Measurements from ENCODE around the gene HDAC7. TPM values are rescaled to one million over a fixed set of nuclear protein-coding genes. Genes with fewer than 3 reads are reported as not detected.
"Not testable (repeated sequence)": the region's sequence is repeated elsewhere in the genome, so short reads cannot be mapped to it uniquely, and the experiment has no call there.

Gene HDAC7
- total RNA-seq, 1 donor from 2014 or later, result 76.1 TPM

DNA sequence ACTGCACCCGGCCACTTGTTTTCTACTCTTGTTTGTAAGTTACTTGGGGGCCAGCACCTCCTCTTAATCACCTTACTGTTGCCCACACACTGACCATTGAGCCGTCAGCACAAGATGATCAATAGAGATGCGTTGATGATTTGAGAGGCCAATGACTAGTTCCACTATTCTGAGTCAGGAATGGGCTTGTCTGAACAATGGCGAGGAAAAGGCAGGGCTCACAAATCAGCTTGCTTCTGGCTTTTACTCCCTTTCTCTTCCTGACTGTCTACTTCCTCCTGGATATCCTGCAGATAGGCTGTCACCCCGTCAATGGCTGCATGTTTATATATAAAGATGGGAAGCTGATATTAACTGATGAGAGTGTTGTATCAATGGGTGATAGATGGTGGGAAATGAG, 29.1 kb upstream of the HDAC7 start:
- no peaks in the 10 kb centered on the region for H3K9me3 Mint-ChIP-seq
- TF ChIP-seq, protein P1, sequence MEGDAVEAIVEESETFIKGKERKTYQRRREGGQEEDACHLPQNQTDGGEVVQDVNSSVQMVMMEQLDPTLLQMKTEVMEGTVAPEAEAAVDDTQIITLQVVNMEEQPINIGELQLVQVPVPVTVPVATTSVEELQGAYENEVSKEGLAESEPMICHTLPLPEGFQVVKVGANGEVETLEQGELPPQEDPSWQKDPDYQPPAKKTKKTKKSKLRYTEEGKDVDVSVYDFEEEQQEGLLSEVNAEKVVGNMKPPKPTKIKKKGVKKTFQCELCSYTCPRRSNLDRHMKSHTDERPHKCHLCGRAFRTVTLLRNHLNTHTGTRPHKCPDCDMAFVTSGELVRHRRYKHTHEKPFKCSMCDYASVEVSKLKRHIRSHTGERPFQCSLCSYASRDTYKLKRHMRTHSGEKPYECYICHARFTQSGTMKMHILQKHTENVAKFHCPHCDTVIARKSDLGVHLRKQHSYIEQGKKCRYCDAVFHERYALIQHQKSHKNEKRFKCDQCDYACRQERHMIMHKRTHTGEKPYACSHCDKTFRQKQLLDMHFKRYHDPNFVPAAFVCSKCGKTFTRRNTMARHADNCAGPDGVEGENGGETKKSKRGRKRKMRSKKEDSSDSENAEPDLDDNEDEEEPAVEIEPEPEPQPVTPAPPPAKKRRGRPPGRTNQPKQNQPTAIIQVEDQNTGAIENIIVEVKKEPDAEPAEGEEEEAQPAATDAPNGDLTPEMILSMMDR (conservative IDR thresholded peaks at IDR 0.05), result no peak
- peaks cover 29% of the 10 kb centered on the region for H3K4me1 Mint-ChIP-seq (ENCODE audit: unreplicated experiment)
- no peak overlapping the region for H3K4me3 Mint-ChIP-seq
- DNase-seq (ENCODE audit: extremely low spot score, unreplicated experiment), result no peak
- no peaks in the 10 kb centered on the region for H3K36me3 Mint-ChIP-seq
- H3K27me3 Mint-ChIP-seq, result peaks cover 4% of the 10 kb centered on the region
- H3K27ac Mint-ChIP-seq, result no peak overlapping the region

DNA sequence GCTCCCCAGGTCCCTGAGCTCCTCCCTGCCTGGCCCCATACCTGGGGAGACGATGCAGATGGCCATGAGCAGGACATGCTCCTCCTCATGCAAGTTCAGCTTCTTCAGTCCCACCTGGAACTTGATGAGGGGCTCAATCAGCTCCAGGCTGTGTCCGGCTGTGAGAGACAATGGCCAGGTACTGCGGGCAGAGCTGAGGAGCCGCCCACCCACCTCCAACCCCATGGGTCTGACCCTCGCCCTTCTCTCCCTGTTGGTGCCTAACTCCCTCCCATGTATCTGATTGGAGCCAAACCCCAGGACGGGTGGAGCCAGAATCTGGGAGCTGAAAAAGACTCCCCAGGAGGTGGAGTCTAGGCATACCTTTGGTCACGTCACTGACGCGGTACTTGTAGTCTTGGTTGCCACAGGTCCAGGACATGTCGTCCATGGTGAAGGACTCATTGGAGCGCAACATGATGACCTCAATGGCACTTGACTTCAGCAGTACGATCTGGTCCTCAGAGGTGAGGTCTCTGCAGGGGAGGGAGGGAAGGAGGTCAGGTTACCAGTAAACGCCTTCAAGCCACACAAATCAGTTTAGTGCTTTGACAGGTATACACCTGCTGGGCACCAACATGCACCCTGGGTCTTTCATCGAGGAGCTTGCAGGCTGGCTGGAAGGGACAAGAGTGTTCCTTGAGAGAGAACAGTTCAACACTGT, 26.7 kb upstream of the HDAC7 start:
- Mint-ChIP-seq H3K4me1 (ENCODE audit: unreplicated experiment) (peaks cover 26% of the 10 kb centered on the region), H3K9me3 (no peaks in the 10 kb centered on the region), H3K27me3 (peaks cover 4% of the 10 kb centered on the region), H3K4me3 (no peak overlapping the region), H3K36me3 (no peaks in the 10 kb centered on the region), H3K27ac (no peak overlapping the region)
- TF ChIP-seq, protein P1 (conservative IDR thresholded peaks at IDR 0.05), result no peak
- no peak for DNase-seq (ENCODE audit: extremely low spot score, unreplicated experiment)

DNA sequence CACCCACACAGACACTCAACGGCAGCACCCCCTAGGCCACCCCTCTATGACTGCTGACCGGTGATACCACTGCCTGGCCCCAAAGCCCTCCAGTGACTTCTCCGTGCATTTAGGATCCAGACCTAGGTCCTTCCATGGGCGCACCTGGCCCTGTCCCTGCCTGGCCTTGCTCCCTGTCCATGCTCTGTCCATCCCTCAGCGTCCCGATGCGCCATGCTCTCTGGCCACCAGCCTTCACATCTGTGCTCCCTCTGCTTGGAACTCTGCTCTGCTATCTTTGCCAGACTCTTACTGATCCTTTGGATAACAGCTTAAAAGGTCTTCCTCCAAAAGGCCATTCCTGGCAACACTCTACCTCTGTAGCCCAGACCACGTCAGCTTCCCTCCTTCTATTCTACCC, 25.4 kb upstream of the HDAC7 start:
- TF ChIP-seq, protein P1 (conservative IDR thresholded peaks at IDR 0.05), result no peak
- H3K27ac Mint-ChIP-seq, result no peak overlapping the region
- peaks cover 4% of the 10 kb centered on the region for H3K27me3 Mint-ChIP-seq
- H3K36me3 Mint-ChIP-seq, result no peaks in the 10 kb centered on the region
- H3K4me1 Mint-ChIP-seq (ENCODE audit: unreplicated experiment), result peaks cover 14% of the 10 kb centered on the region
- H3K4me3 Mint-ChIP-seq, result no peak overlapping the region
- no peak for DNase-seq (ENCODE audit: extremely low spot score, unreplicated experiment)
- no peaks in the 10 kb centered on the region for H3K9me3 Mint-ChIP-seq

DNA sequence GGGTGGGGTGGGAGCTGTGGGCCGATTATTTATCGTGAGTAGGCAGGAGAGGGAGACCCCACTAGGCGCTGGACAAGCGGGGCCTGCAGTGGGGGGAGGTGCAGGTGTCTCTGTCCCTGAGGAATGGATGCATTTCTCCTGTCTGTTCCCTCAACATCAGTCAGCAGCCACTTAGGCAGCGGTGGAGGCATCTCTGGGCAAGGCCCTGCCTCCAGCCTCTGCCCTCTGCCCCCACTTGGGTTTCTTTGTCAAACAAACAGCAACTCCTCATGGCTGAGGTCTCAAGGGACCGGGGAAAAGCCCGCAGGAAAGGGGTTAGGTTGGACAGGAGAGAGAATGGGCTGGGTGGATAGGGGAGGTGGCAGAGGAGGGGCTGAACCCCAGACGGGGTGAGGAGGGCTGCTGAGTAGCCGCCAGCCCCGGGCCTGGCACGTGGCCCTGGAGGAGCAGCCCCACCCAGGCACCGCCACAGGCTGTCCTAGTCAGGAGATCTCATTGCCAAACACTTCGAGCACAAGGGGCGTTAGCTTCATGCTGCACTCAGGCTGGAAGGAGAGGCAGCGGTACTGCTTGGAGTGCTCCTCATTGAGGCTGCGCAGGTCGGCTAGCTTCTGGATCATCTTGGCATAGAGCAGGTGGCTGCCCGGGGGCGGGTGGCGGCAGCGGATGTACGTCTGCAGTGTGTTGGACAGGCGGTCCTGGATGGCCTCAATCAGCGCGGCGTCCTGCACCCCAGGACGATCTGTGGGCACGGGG, 24.7 kb upstream of the HDAC7 start:
- Mint-ChIP-seq H3K4me3 (no peak overlapping the region), H3K27me3 (peaks cover 4% of the 10 kb centered on the region), H3K36me3 (no peaks in the 10 kb centered on the region), H3K27ac (no peak overlapping the region), H3K4me1 (ENCODE audit: unreplicated experiment) (peaks cover 14% of the 10 kb centered on the region), H3K9me3 (no peaks in the 10 kb centered on the region)
- no peak for DNase-seq (ENCODE audit: extremely low spot score, unreplicated experiment)
- TF ChIP-seq, protein P1 (conservative IDR thresholded peaks at IDR 0.05), result no peak

DNA sequence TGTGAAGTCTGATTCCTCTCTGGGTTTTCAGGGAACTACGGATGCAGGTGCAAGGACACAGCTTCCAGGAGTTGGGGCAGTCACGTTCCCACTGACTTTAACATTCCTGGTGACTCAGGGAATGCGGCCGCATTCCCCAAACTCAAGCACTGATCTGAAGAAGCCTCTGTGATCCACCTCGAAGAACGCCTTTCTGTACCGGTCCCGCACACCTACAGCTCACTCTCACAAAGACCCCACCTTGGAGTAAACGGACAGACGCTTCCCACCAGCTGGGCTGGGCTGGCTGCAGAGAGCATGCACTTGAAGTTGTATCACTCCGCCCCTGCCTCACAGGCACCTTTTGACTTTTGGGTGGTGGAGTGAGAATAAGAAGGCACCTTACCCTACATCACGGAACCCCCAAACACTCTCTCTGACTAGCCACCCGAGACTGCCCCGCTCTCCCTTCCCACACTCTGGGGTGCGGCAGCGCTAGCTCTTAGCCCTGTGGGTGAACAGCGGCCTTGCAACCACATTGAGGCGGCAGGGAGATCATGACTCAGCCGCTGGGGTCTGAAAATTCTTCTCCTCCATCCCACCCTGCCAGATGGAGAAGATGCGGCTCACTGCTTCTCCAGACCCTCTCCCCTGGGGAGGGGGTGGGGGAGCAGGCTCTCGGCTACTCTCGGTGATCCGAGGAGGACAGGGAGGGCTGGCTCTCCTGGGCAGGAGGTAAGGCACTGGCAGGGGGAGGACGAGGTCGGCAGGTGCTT, 23.7 kb upstream of the HDAC7 start:
- H3K27me3 Mint-ChIP-seq, result peaks cover 4% of the 10 kb centered on the region
- H3K4me3 Mint-ChIP-seq, result no peak overlapping the region
- TF ChIP-seq, protein P1 (conservative IDR thresholded peaks at IDR 0.05), result no peak
- H3K27ac Mint-ChIP-seq, result no peak overlapping the region
- no peaks in the 10 kb centered on the region for H3K9me3 Mint-ChIP-seq
- H3K36me3 Mint-ChIP-seq, result no peaks in the 10 kb centered on the region
- no peak for DNase-seq (ENCODE audit: extremely low spot score, unreplicated experiment)
- peaks cover 11% of the 10 kb centered on the region for H3K4me1 Mint-ChIP-seq (ENCODE audit: unreplicated experiment)

DNA sequence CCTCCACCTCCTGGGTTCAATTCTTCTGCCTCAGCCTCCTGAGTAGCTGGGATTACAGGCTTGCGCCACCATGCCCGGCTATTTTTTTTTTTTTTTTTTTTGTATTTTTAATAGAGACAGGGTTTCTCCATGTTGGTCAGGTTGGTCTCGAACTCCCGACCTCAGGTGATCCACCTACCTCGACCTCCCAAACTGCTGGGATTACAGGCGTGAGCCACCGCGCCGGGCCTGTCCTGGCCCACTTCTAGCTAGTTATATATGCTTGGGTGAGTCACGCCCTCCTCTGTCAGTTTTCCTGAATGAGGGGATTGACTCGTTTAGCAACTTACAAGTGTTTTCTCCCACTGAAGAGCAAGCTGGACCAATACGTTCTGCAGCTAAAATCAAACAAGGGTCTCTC, 22.8 kb upstream of the HDAC7 start:
- not testable (repeated sequence) for H3K27ac Mint-ChIP-seq; H3K36me3 Mint-ChIP-seq; H3K9me3 Mint-ChIP-seq; H3K27me3 Mint-ChIP-seq; H3K4me3 Mint-ChIP-seq; DNase-seq (ENCODE audit: extremely low spot score, unreplicated experiment)
- peaks cover 15% of the 10 kb centered on the region for H3K4me1 Mint-ChIP-seq (ENCODE audit: unreplicated experiment)

Data from type B pancreatic cell (in vitro differentiated cells).